K562 (cell line): ENCODE data around the gene TGFB1I1. TPM values are rescaled to one million over a fixed set of nuclear protein-coding genes. Genes with fewer than 3 reads are reported as not detected.
A peak's percentile ranks its signal among the peaks of the same experiment; 100 is the strongest.

Experiments
- E2F6 ChIP-seq, 2 experiments: IDR thresholded peaks; 2 replicates each; pipeline ENCODE4 v1.6.1; 2011; ENCODE audit warnings: borderline replicate concordance in 1 of 2, control low read depth in 1 of 2, low read depth in 1 of 2, low read length in 1 of 2, mild to moderate bottlenecking in 1 of 2, mixed read lengths in 1 of 2, moderate library complexity in 1 of 2; ENCODE audit not compliant: insufficient read depth in 1 of 2, insufficient read length in 1 of 2, poor library complexity in 1 of 2, severe bottlenecking in 1 of 2; ENCODE audit errors: extremely low read depth in 1 of 2
- EGR1 ChIP-seq: fragments of 450-650 bp; conservative IDR thresholded peaks from 2 replicates; pipeline ENCODE4 v1.6.1; 2017; ENCODE audit warnings: mild to moderate bottlenecking
- FIP1L1 ChIP-seq: fragments of 200-400 bp; formaldehyde crosslinking; IDR thresholded peaks from 2 replicates; pipeline ENCODE4 v1.6.1; 2018; ENCODE audit warnings: mild to moderate bottlenecking, low read depth, low read length; ENCODE audit not compliant: poor library complexity, severe bottlenecking
- FOXA1 ChIP-seq: fragments of 450-650 bp; IDR thresholded peaks from 2 replicates; pipeline ENCODE4 v1.6.1; 2016; ENCODE audit warnings: mild to moderate bottlenecking, borderline replicate concordance
- KDM2B ChIP-seq: fragments of 250-450 bp; sonication (Bioruptor Pico); IDR thresholded peaks from 2 replicates; pipeline ENCODE4 v1.8.0; 2021; ENCODE audit warnings: mild to moderate bottlenecking, moderate library complexity
- L3MBTL2 ChIP-seq: fragments of 450-650 bp; IDR thresholded peaks from 2 replicates; pipeline ENCODE4 v1.6.1; 2016; ENCODE audit warnings: mild to moderate bottlenecking, moderate library complexity
- MLLT1 ChIP-seq, 2 experiments: fragments of 450-650 bp; IDR thresholded peaks; 2 replicates each; pipeline ENCODE4 v1.6.1; 2016
- PHF8 ChIP-seq: fragments of 200-600 bp; sonication (generic); IDR thresholded peaks from 2 replicates; pipeline ENCODE4 v1.6.1; 2012; ENCODE audit warnings: mixed run types, mild to moderate bottlenecking, inconsistent platforms, low read length, moderate library complexity, borderline replicate concordance
- RREB1 ChIP-seq: fragments of 250-450 bp; sonication (Bioruptor Pico); IDR thresholded peaks from 2 replicates; pipeline ENCODE4 v1.4.0; 2020
- TBP ChIP-seq: optimal IDR thresholded peaks from 2 replicates; pipeline ENCODE3; 2011; ENCODE audit warnings: low read depth, low read length, improper control_type of control experiment
- polyA plus RNA-seq, 8 experiments: library from polyadenylated mRNA; depleted of rRNA in 4 of 8; stranded (reverse) in 5 of 8; unstranded in 3 of 8; fragments of >200 nt; fragmentation: Nextera tagmentation in 2 of 8; fragmentation: Illumina TruSeq in 1 of 8; extraction: Ambion mirVana in 2 of 8; extraction: Trizol in 1 of 8; gene quantifications; 2 replicates each; pipeline versions ENCODE4 v1.2.1 to v1.2.3, GENCODE V29; 2011 to 2014; ENCODE audit warnings: inconsistent platforms in 1 of 8, missing spikeins in 1 of 8
- total RNA-seq, 7 experiments: library from RNA; depleted of rRNA in 6 of 7; stranded (reverse); fragments of >200 nt in 6 of 7; fragmentation: Illumina TruSeq in 2 of 7; extraction: Trizol in 2 of 7; gene quantifications; 2 replicates each; pipeline versions ENCODE4 v1.2.1 to v1.2.3, GENCODE V29; 2011 to 2021; ENCODE audit warnings: low replicate concordance in 1 of 7

Gene TGFB1I1
- total and polyA plus RNA-seq, 9 of the 15 experiments (the other 6 are each of a cell fraction or from before 2014, with no cell fraction given) = 0.04 to 0.91 (median 0.19) TPM

- TF ChIP-seq FIP1L1 (no peak), FOXA1 (no peak), MLLT1 (IDR thresholded peaks at IDR 0.05) (peak in 1 of 2 experiments; percentile 76; a peak in 2 of 4 replicates), RREB1 (0 out of 2 replicates have a peak, but pooled peaks have one; percentile 14), PHF8 (peak; percentile 49; the same call in 1 of the 2 replicates), L3MBTL2 (peak; percentile 88), TBP (peak; percentile 32), KDM2B (peak; percentile 49; the same call in 1 of the 2 replicates), E2F6 (IDR thresholded peaks at IDR 0.05; ENCODE audit: borderline replicate concordance in 1 of 2, extremely low read depth in 1 of 2, insufficient read depth in 1 of 2, insufficient read length in 1 of 2, low read depth in 1 of 2, low read length in 1 of 2, poor library complexity in 1 of 2, severe bottlenecking in 1 of 2) (peak; percentile 86 to 91), EGR1 (no peak)
Observed at GRCh38 chr16:31476303-31477219, 4.6 kb downstream of the TGFB1I1 start (continued).
